Body of pancreas (tissue), 4 donors: ENCODE results near the gene OTUD7B.
"Not testable (repeated sequence)": the region's sequence is repeated elsewhere in the genome, so short reads cannot be mapped to it uniquely, and the experiment has no call there.

Source experiments
- CTCF ChIP-seq, 7 experiments: fragments of 450-650 bp in 4 of 7; fragments of 200-600 bp in 3 of 7; sonication (generic) in 3 of 7; IDR thresholded peaks; one replicate each; pipeline ENCODE4 v1.5.1; 2016 to 2019; ENCODE audit warnings: antibody characterized with exemption in 7 of 7
- POLR2A ChIP-seq, 3 donors: fragments of 450-650 bp; IDR thresholded peaks; one replicate each; pipeline ENCODE4 v1.6.1; 2016; ENCODE audit warnings: antibody characterized with exemption in 3 of 3, mild to moderate bottlenecking in 2 of 3

DNA sequence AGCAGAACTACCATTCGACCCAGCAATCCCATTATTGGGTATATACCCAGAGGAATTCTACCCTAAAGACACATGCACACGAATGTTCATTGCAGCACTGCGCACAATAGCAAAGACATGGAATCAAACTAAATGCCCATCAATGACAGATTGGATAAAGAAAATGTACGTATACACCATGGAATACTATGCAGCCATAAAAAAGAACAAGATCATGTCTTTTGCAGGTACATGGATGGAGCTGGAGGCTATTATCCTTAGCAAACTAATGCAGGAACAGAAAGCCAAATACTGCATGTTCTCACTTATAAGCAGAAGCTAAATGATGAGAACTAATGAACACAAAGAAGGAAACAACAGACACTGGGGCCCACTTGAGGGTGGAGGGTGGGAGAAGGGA is 45.0 kb upstream of the OTUD7B start:
- not testable (repeated sequence) for TF ChIP-seq POLR2A, CTCF (IDR thresholded peaks at IDR 0.05)
